Endothelial cell of umbilical vein (primary cell): ENCODE results near the gene GAPDHS.

ENCODE experiments used
- FOS ChIP-seq: IDR thresholded peaks from 2 replicates; pipeline ENCODE4 v1.6.1; 2011; ENCODE audit warnings: mild to moderate bottlenecking, low read length, moderate library complexity, borderline replicate concordance; ENCODE audit not compliant: insufficient read depth
- JUN ChIP-seq: IDR thresholded peaks from 2 replicates; pipeline ENCODE4 v1.6.1; 2011; ENCODE audit warnings: borderline replicate concordance, low read depth; ENCODE audit not compliant: insufficient read length, insufficient read depth
- POLR2A ChIP-seq: IDR thresholded peaks from 2 replicates; pipeline ENCODE4 v1.6.1; 2012; ENCODE audit warnings: low read depth, mild to moderate bottlenecking, control low read depth, low read length

DNA sequence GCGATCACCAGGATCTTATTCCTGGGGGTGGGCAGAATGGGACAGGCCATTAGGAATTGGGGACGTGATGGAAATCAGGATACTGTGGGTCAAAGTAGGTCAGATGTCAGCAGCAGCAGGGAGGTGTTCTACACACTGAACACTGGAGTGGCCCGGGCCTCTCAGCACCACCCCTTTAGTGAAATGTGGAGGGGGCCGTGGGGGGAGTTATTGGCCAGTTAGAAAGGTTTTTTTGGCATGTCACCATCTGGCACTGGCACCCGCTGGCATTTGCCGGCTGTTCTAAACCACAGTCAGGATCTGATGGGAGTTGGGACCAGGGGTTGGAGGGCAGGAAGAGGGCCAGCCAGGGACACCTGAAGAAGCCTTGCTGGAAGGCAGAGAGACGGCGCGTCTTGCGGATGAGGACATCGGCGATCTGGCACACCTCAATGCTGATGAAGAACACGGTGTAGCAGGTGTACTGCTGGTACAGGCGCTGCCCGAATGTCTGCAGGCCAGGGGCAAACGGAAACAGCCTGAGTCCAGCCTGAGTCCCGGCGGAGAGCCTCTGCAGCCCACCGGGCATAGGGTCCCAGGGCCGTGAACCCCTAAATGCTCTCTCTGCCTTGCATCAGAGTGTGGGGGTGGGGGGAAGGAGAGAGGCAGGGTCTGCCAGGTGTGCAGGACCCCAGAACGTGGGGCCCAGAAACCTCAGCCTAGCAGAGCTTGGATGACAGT, 18.0 kb downstream of the GAPDHS start:
- TF ChIP-seq JUN (no peak), POLR2A (no peak), FOS (no peak)
